Progenitor cell of endocrine pancreas (in vitro differentiated cells): Measurements from ENCODE around the gene PSEN1. TPM values are rescaled to one million over a fixed set of nuclear protein-coding genes. Genes with fewer than 3 reads are reported as not detected.

Experiments used
- DNase-seq: peaks from one replicate; pipeline ENCODE4 v3.0.0; 2021; ENCODE audit warnings: low spot score; ENCODE audit not compliant: unreplicated experiment
- H3K27ac Mint-ChIP-seq: 2 replicates; pipeline ENCODE4 v1.8.0; 2021; ENCODE audit warnings: mild to moderate bottlenecking, moderate library complexity, mixed read lengths
- H3K27me3 Mint-ChIP-seq: 2 replicates; pipeline ENCODE4 v1.8.0; 2021; ENCODE audit warnings: mixed read lengths
- H3K36me3 Mint-ChIP-seq: 2 replicates; pipeline ENCODE4 v1.8.0; 2022; ENCODE audit warnings: mixed read lengths; ENCODE audit not compliant: insufficient read depth
- H3K4me1 Mint-ChIP-seq: 2 replicates; pipeline ENCODE4 v1.8.0; 2021; ENCODE audit warnings: low read depth, mixed read lengths
- H3K4me3 Mint-ChIP-seq: 2 replicates; pipeline ENCODE4 v1.8.0; 2021; ENCODE audit warnings: low read depth, mild to moderate bottlenecking, moderate library complexity, mixed read lengths
- H3K9me3 Mint-ChIP-seq: 2 replicates; pipeline ENCODE4 v1.8.0; 2021; ENCODE audit warnings: low read depth, mixed read lengths
- CTCF ChIP-seq: fragments of 200-600 bp; sonication (generic); IDR thresholded peaks from one replicate; pipeline ENCODE4 v1.5.0; 2021; ENCODE audit warnings: antibody characterized with exemption, mild to moderate bottlenecking; ENCODE audit not compliant: unreplicated experiment
- total RNA-seq: library from RNA; stranded (reverse); gene quantifications from 2 replicates; pipeline ENCODE4 v1.2.1, GENCODE V29; 2021

PSEN1 gene
- total RNA-seq, 1 donor from 2014 or later = 61.7 TPM

- peak; percentile 65 for TF ChIP-seq CTCF
- H3K9me3 Mint-ChIP-seq = no peaks in the 10 kb centered on the region
- H3K36me3 Mint-ChIP-seq = peaks cover 2% of the 10 kb centered on the region
- peaks cover 51% of the 10 kb centered on the region for H3K27me3 Mint-ChIP-seq
- H3K4me3 Mint-ChIP-seq = no peak overlapping the region
- peaks cover 20% of the 10 kb centered on the region for H3K4me1 Mint-ChIP-seq
- H3K27ac Mint-ChIP-seq = no peak overlapping the region
- DNase-seq = no peak
Measured at GRCh38 chr14:73231981-73232851, 95.9 kb downstream of the PSEN1 start.

GRCh38 chr14:73232984-73233383 is 96.7 kb downstream of the PSEN1 start:
- no peak for TF ChIP-seq CTCF
- Mint-ChIP-seq H3K4me1 (peaks cover 20% of the 10 kb centered on the region), H3K9me3 (no peaks in the 10 kb centered on the region), H3K27me3 (peaks cover 51% of the 10 kb centered on the region), H3K27ac (no peak overlapping the region), H3K4me3 (no peak overlapping the region), H3K36me3 (peaks cover 2% of the 10 kb centered on the region)
- DNase-seq = no peak

- peaks cover 56% of the 10 kb centered on the region for H3K27me3 Mint-ChIP-seq
- no peak for TF ChIP-seq CTCF
- H3K9me3 Mint-ChIP-seq = no peaks in the 10 kb centered on the region
Measured at GRCh38 chr14:73233564-73233963, 97.3 kb downstream of the PSEN1 start.

GRCh38 chr14:73234029-73234428 is 97.7 kb downstream of the PSEN1 start:
- Mint-ChIP-seq H3K4me3 (no peak overlapping the region), H3K27ac (no peak overlapping the region), H3K4me1 (peaks cover 18% of the 10 kb centered on the region), H3K36me3 (peaks cover 2% of the 10 kb centered on the region), H3K9me3 (no peaks in the 10 kb centered on the region), H3K27me3 (peaks cover 61% of the 10 kb centered on the region)
- DNase-seq = no peak
- TF ChIP-seq CTCF = no peak

More at GRCh38 chr14:73233564-73233963, 97.3 kb downstream of the PSEN1 start:
- no peak for DNase-seq
- no peak overlapping the region for H3K4me3 Mint-ChIP-seq
- H3K27ac Mint-ChIP-seq = no peak overlapping the region
- H3K4me1 Mint-ChIP-seq = peaks cover 19% of the 10 kb centered on the region
- peaks cover 2% of the 10 kb centered on the region for H3K36me3 Mint-ChIP-seq

- H3K27ac Mint-ChIP-seq = no peak overlapping the region
- no peak for TF ChIP-seq CTCF
- no peak for DNase-seq
- H3K4me3 Mint-ChIP-seq = no peak overlapping the region
- H3K27me3 Mint-ChIP-seq = peaks cover 66% of the 10 kb centered on the region
- no peaks in the 10 kb centered on the region for H3K9me3 Mint-ChIP-seq
- H3K4me1 Mint-ChIP-seq = peaks cover 19% of the 10 kb centered on the region
- peaks cover 2% of the 10 kb centered on the region for H3K36me3 Mint-ChIP-seq
Measured at GRCh38 chr14:73234586-73235394, 98.5 kb downstream of the PSEN1 start.
